A549 (cell line): ENCODE data around the gene TAF8. TPM values are rescaled to one million over a fixed set of nuclear protein-coding genes. Genes with fewer than 3 reads are reported as not detected.

Experiments
- ATAC-seq, 2 experiments: fragments of 200-7000 bp in 1 of 2; fragments of >200 bp in 1 of 2; cut with Nextera tagmentation in 1 of 2; cut with Tn5 transposase in 1 of 2; 3 replicates each; pipeline versions ENCODE4 v1.8.0 to v1.9.1; 2018 to 2020; ENCODE audit warnings: mild to moderate bottlenecking in 1 of 2, moderate library complexity in 1 of 2
- CTCF ChIA-PET: fragments of 300-600 bp; sonication (Branson Sonifier 250); formaldehyde crosslinking; extraction: SDS; loops from one replicate; lab custom pipeline; 2021; ENCODE audit warnings: antibody characterized with exemption, inconsistent platforms; lab: Yijun Ruan, JAX
- POLR2A ChIA-PET: fragments of 350-600 bp; formaldehyde crosslinking; extraction: SDS; loops from one replicate; lab custom pipeline; 2021; ENCODE audit warnings: antibody characterized with exemption, inconsistent platforms; lab: Yijun Ruan, JAX
- DNase-seq, 2 experiments: peaks; one replicate each; pipeline versions ENCODE4 v3.0.0 to v3.0.0-alpha.2; 2011 to 2016; ENCODE audit warnings: low read depth in 1 of 2, low spot score in 1 of 2
- FAIRE-seq: peaks from 2 replicates; lab custom pipeline; 2011; peaks lifted over from hg19 to GRCh38; lab: Jason Lieb, UNC
- H3K27ac ChIP-seq, 2 experiments: fragments of >200 bp; sonication (Bioruptor Twin); formaldehyde crosslinking; 3 replicates each; pipeline ENCODE4 v1.5.1; 2016 to 2017
- H3K4me1 ChIP-seq: fragments of >200 bp; sonication (Bioruptor Twin); formaldehyde crosslinking; 3 replicates; pipeline ENCODE4 v1.6.1; 2016
- H3K4me2 ChIP-seq: fragments of >200 bp; sonication (Bioruptor Twin); formaldehyde crosslinking; 3 replicates; pipeline ENCODE4 v1.6.1; 2016
- H3K4me3 ChIP-seq: fragments of >200 bp; sonication (Bioruptor Twin); formaldehyde crosslinking; 3 replicates; pipeline ENCODE4 v1.5.1; 2016
- H3K9me3 ChIP-seq: fragments of >200 bp; sonication (Bioruptor Twin); formaldehyde crosslinking; 3 replicates; pipeline ENCODE4 v1.6.1; 2016
- CBX2 ChIP-seq: fragments of 200-600 bp; sonication (generic); IDR thresholded peaks from 2 replicates; pipeline ENCODE4 v1.6.1; 2016; ENCODE audit warnings: low read depth, mild to moderate bottlenecking, borderline replicate concordance
- CEBPB ChIP-seq, 2 experiments: fragments of >200 bp in 1 of 2; sonication (Bioruptor Twin) in 1 of 2; formaldehyde crosslinking in 1 of 2; IDR thresholded peaks; 2 replicates each; pipeline ENCODE4 v1.6.1; 2012 to 2016
- EHMT2 ChIP-seq: fragments of 200-600 bp; sonication (generic); IDR thresholded peaks from 2 replicates; pipeline ENCODE4 v1.6.1; 2016; ENCODE audit warnings: antibody characterized with exemption, low read depth, mild to moderate bottlenecking, moderate library complexity
- EP300 ChIP-seq, 2 experiments: fragments of >200 bp; sonication (Bioruptor Twin); formaldehyde crosslinking; IDR thresholded peaks; 2 replicates in 1 of 2; 3 replicates in 1 of 2; pipeline ENCODE4 v1.6.1; 2016 to 2017
- ESRRA ChIP-seq: fragments of 150-350 bp; IDR thresholded peaks from 2 replicates; pipeline ENCODE4 v1.6.1; 2014; ENCODE audit warnings: mild to moderate bottlenecking, low read length, borderline replicate concordance
- FOSL2 ChIP-seq, 2 experiments: fragments of 450-650 bp in 1 of 2; fragments of >200 bp in 1 of 2; sonication (Bioruptor Twin) in 1 of 2; formaldehyde crosslinking; IDR thresholded peaks; 2 replicates each; pipeline versions ENCODE4 v1.5.0 to v1.6.1; 2016 to 2020; ENCODE audit warnings: mild to moderate bottlenecking in 1 of 2, moderate library complexity in 1 of 2
- GATA3 ChIP-seq: IDR thresholded peaks from 2 replicates; pipeline ENCODE4 v1.6.1; 2012; ENCODE audit warnings: borderline replicate concordance
- JUNB ChIP-seq: fragments of >200 bp; sonication (Bioruptor Twin); formaldehyde crosslinking; IDR thresholded peaks from 2 replicates; pipeline ENCODE4 v1.6.1; 2016
- KDM5A ChIP-seq: fragments of 200-600 bp; sonication (generic); IDR thresholded peaks from 2 replicates; pipeline ENCODE4 v1.6.1; 2016; ENCODE audit warnings: antibody characterized with exemption, mild to moderate bottlenecking
- MAFK ChIP-seq: fragments of 450-650 bp; IDR thresholded peaks from 2 replicates; pipeline ENCODE4 v1.6.1; 2014; ENCODE audit not compliant: partially characterized antibody
- MAZ ChIP-seq: fragments of 150-350 bp; IDR thresholded peaks from 2 replicates; pipeline ENCODE4 v1.6.1; 2014; ENCODE audit warnings: antibody characterized with exemption, low read depth, low read length, borderline replicate concordance
- POLR2A ChIP-seq: IDR thresholded peaks from 2 replicates; pipeline ENCODE4 v1.6.1; 2012; ENCODE audit warnings: mild to moderate bottlenecking, low read length
- RAD21 ChIP-seq, 2 experiments: fragments of >200 bp in 1 of 2; sonication (Bioruptor Twin) in 1 of 2; formaldehyde crosslinking in 1 of 2; IDR thresholded peaks in 1 of 2; conservative IDR thresholded peaks in 1 of 2; 2 replicates in 1 of 2; 3 replicates in 1 of 2; pipeline ENCODE4 v1.6.1; 2012 to 2018; ENCODE audit warnings: inconsistent platforms in 1 of 2
- SREBF2 ChIP-seq: fragments of 450-650 bp; IDR thresholded peaks from 2 replicates; pipeline ENCODE4 v1.6.1; 2014; ENCODE audit warnings: mild to moderate bottlenecking, moderate library complexity
- TFCP2L1 ChIP-seq: fragments of 250-450 bp; sonication (Bioruptor Pico); IDR thresholded peaks from 2 replicates; pipeline ENCODE4 v1.5.0; 2021; ENCODE audit warnings: mild to moderate bottlenecking
- ZFP36 ChIP-seq: fragments of 450-650 bp; IDR thresholded peaks from 2 replicates; pipeline ENCODE4 v1.6.1; 2014; ENCODE audit warnings: borderline replicate concordance; ENCODE audit not compliant: partially characterized antibody
- ZNF302 ChIP-seq: fragments of 250-450 bp; sonication (Bioruptor Pico); IDR thresholded peaks from 2 replicates; pipeline ENCODE4 v1.9.0; 2021; ENCODE audit warnings: inconsistent platforms, mild to moderate bottlenecking, moderate library complexity
- WGBS: methylation state at CpG from one replicate; pipeline ENCODE4 v1.1.6; 2017; ENCODE audit errors: missing lambda C conversion rate; 5-methylcytosine and 5-hydroxymethylcytosine counted together
- polyA plus RNA-seq, 4 experiments: library from polyadenylated mRNA; depleted of rRNA in 3 of 4; stranded (reverse); fragments of >200 nt; fragmentation: RNase III in 1 of 4; extraction: RNeasy Plus Mini Kit Qiagen cat#74134 plus additional on column Dnase treatment in 1 of 4; gene quantifications; 2 replicates in 3 of 4; 3 replicates in 1 of 4; pipeline ENCODE4 v1.2.3, GENCODE V29; 2011 to 2017
- TF ChIP-seq, protein P1 (sequence below): IDR thresholded peaks from 2 replicates; pipeline ENCODE4 v1.6.1; 2012
- TF ChIP-seq, protein P2 (sequence below): IDR thresholded peaks from 2 replicates; pipeline ENCODE4 v1.6.1; 2012; ENCODE audit warnings: low read depth, borderline replicate concordance
- TF ChIP-seq, protein P3 (sequence below): fragments of 450-650 bp; IDR thresholded peaks from 2 replicates; pipeline ENCODE4 v1.6.1; 2014; ENCODE audit warnings: antibody characterized with exemption
- TF ChIP-seq, protein P4 (sequence below): fragments of >200 bp; sonication (Bioruptor Twin); formaldehyde crosslinking; IDR thresholded peaks from 3 replicates; pipeline ENCODE4 v1.6.1; 2016
- TF ChIP-seq, protein P5 (sequence below): fragments of >200 bp; sonication (Bioruptor Twin); formaldehyde crosslinking; IDR thresholded peaks from 2 replicates; pipeline ENCODE4 v1.6.1; 2016

The TAF8 gene
- polyA plus RNA-seq, 2 of the 4 experiments (the other 2 are of a cell fraction), result 14.0 to 18.7 TPM

DNA sequence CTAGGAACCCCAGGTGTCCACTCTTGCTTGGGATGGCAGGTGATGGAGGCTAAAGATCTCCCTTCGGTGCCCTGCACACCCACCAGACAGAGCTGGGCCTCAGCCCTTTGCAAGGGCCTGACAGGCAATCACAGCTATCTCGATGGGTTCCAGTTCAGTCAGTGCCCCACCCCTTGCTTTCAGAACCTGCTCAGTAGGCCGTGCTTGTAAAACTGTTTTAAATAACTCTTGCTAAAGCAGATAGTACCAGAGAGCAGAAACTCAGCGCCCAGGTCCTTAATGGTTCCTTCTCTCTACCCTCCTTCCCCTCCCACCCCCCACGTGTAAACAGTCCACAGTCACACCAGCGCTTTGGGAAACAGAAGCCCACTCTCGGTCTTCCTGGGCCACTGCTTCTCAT lies 52.9 kb downstream of the TAF8 start:
- CTCF ChIA-PET, result interaction anchor here (0.9 kb wide), 1 partner anchor 8 kb away, joined by 3 read pairs; no protein-coding TSS in a partner anchor
- H3K4me1 ChIP-seq, result peaks cover 28% of the 10 kb centered on the region
- H3K27ac ChIP-seq, result no peak overlapping the region
- H3K9me3 ChIP-seq, result no peaks in the 10 kb centered on the region
- WGBS, result 80% methylated on average over 4 of the region's 7 CpGs
- H3K4me2 ChIP-seq, result no peak overlapping the region
- ATAC-seq (no peak), DNase-seq (no peak), FAIRE-seq (no peak)
- POLR2A ChIA-PET, result no interaction called here
- H3K4me3 ChIP-seq, result no peak overlapping the region
- TF ChIP-seq ZFP36 (no peak), CEBPB (IDR thresholded peaks at IDR 0.05) (no peak), EHMT2 (no peak), CBX2 (no peak)

DNA sequence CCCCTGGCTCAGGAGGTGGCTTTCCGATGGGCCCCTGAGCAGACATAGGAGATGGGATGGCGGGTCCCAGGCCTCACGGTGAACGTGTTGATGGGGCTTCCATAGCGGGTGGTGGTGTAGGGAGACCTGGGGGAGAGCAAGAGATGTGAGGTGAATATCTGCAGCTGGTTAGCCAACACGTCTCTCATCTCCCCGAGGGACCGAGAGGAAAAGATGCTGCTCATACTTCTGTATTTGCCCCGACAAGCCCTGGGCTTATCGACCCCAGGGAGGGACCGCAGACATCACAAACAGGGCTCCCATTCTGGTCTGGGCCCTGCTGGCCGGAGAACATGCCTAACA lies 53.4 kb downstream of the TAF8 start:
- Histone ChIP-seq H3K4me2 (no peak overlapping the region), H3K4me1 (peaks cover 28% of the 10 kb centered on the region), H3K27ac (no peak overlapping the region), H3K9me3 (no peaks in the 10 kb centered on the region), H3K4me3 (no peak overlapping the region)
- no peak for TF ChIP-seq MAZ
- TF ChIP-seq, protein P1, sequence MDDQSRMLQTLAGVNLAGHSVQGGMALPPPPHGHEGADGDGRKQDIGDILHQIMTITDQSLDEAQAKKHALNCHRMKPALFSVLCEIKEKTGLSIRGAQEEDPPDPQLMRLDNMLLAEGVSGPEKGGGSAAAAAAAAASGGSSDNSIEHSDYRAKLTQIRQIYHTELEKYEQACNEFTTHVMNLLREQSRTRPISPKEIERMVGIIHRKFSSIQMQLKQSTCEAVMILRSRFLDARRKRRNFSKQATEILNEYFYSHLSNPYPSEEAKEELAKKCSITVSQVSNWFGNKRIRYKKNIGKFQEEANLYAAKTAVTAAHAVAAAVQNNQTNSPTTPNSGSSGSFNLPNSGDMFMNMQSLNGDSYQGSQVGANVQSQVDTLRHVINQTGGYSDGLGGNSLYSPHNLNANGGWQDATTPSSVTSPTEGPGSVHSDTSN, result no peak
- no peak for TF ChIP-seq GATA3
- no peak for TF ChIP-seq EHMT2
- TF ChIP-seq RAD21 (conservative IDR thresholded peaks at IDR 0.05 in 1 of 2, IDR thresholded peaks at IDR 0.05 in 1 of 2), result no peak
- TF ChIP-seq EP300 (IDR thresholded peaks at IDR 0.05), result no peak
- no peak for TF ChIP-seq KDM5A
- TF ChIP-seq JUNB, result no peak
- TF ChIP-seq, protein P2, sequence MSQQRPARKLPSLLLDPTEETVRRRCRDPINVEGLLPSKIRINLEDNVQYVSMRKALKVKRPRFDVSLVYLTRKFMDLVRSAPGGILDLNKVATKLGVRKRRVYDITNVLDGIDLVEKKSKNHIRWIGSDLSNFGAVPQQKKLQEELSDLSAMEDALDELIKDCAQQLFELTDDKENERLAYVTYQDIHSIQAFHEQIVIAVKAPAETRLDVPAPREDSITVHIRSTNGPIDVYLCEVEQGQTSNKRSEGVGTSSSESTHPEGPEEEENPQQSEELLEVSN, result no peak
- no peak for TF ChIP-seq ZNF302 (CRISPR knock-in tag)
- TF ChIP-seq, protein P3, sequence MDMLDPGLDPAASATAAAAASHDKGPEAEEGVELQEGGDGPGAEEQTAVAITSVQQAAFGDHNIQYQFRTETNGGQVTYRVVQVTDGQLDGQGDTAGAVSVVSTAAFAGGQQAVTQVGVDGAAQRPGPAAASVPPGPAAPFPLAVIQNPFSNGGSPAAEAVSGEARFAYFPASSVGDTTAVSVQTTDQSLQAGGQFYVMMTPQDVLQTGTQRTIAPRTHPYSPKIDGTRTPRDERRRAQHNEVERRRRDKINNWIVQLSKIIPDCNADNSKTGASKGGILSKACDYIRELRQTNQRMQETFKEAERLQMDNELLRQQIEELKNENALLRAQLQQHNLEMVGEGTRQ, result no peak
- no peak for TF ChIP-seq TFCP2L1
- TF ChIP-seq, protein P4, sequence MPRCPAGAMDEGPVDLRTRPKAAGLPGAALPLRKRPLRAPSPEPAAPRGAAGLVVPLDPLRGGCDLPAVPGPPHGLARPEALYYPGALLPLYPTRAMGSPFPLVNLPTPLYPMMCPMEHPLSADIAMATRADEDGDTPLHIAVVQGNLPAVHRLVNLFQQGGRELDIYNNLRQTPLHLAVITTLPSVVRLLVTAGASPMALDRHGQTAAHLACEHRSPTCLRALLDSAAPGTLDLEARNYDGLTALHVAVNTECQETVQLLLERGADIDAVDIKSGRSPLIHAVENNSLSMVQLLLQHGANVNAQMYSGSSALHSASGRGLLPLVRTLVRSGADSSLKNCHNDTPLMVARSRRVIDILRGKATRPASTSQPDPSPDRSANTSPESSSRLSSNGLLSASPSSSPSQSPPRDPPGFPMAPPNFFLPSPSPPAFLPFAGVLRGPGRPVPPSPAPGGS, result no peak
- no peak for TF ChIP-seq FOSL2 (IDR thresholded peaks at IDR 0.05)
- TF ChIP-seq FOSL2 (CRISPR knock-in tag; IDR thresholded peaks at IDR 0.05), result no peak
- TF ChIP-seq, protein P5, sequence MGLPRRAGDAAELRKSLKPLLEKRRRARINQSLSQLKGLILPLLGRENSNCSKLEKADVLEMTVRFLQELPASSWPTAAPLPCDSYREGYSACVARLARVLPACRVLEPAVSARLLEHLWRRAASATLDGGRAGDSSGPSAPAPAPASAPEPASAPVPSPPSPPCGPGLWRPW, result no peak
- no peak for TF ChIP-seq MAFK
- TF ChIP-seq SREBF2, result no peak
- no peak for TF ChIP-seq ESRRA
- TF ChIP-seq POLR2A, result no peak
- ATAC-seq (no peak), DNase-seq (no peak), FAIRE-seq (no peak)
- WGBS, result 92% methylated on average over 12 of the region's 12 CpGs
- CTCF ChIA-PET, result interaction anchor here (0.9 to 1.7 kb wide), 4 partner anchors 9 to 48 kb away, joined by 3 to 6 read pairs (median 3); no protein-coding TSS in a partner anchor
- POLR2A ChIA-PET, result no interaction called here
